ENCODE data around the gene WDR83.

GRCh38 chr19:12652219-12652618, 14.4 kb upstream of the WDR83 start:
- no peak for TF ChIP-seq CTCF (conservative IDR thresholded peaks at IDR 0.05; ENCODE audit: low read depth, low read length)
- TF ChIP-seq EZH2 (IDR thresholded peaks at IDR 0.05; ENCODE audit: borderline replicate concordance, low read depth, low read length, poor library complexity, severe bottlenecking): no peak

All from A673 (cell line).